Measurements from ENCODE around the gene ITSN2.

The ITSN2 gene

GRCh38 chr2:24189551-24189950 lies 170.8 kb downstream of the ITSN2 start:
- ChIA-PET POLR2A (no interaction called here), CTCF (no interaction called here)
- no peak for DNase-seq (ENCODE audit: extremely low spot score)
- no peak for TF ChIP-seq CTCF (IDR thresholded peaks at IDR 0.05; ENCODE audit: control extremely low read depth, extremely low read depth, low read depth, missing control alignments)

- TF ChIP-seq CTCF (IDR thresholded peaks at IDR 0.05; ENCODE audit: control extremely low read depth, extremely low read depth, low read depth, missing control alignments), result no peak
- CTCF ChIA-PET, result interaction anchor here (0.9 to 2.6 kb wide), 2 partner anchors 10 to 19 kb away, joined by 3 to 6 read pairs; no protein-coding TSS in a partner anchor
- no peak for DNase-seq (ENCODE audit: extremely low spot score)
- POLR2A ChIA-PET, result no interaction called here
Measured at GRCh38 chr2:24183366-24184069, 176.8 kb downstream of the ITSN2 start.

- CTCF ChIA-PET, result no interaction called here
- TF ChIP-seq CTCF (IDR thresholded peaks at IDR 0.05; ENCODE audit: control extremely low read depth, extremely low read depth, low read depth, missing control alignments), result no peak
- POLR2A ChIA-PET, result no interaction called here
- DNase-seq (ENCODE audit: extremely low spot score), result no peak
Measured at GRCh38 chr2:24182507-24182906, 177.8 kb downstream of the ITSN2 start.

GRCh38 chr2:24181849-24182248 lies 178.5 kb downstream of the ITSN2 start:
- DNase-seq (ENCODE audit: extremely low spot score), result no peak
- CTCF ChIA-PET, result interaction anchor here (0.9 to 1.8 kb wide), 2 partner anchors 8 to 31 kb away, joined by 3 to 4 read pairs; no protein-coding TSS in a partner anchor
- TF ChIP-seq CTCF (IDR thresholded peaks at IDR 0.05; ENCODE audit: control extremely low read depth, extremely low read depth, low read depth, missing control alignments), result no peak
- POLR2A ChIA-PET, result no interaction called here

- no peak for DNase-seq (ENCODE audit: extremely low spot score)
- no peak for TF ChIP-seq CTCF (IDR thresholded peaks at IDR 0.05; ENCODE audit: control extremely low read depth, extremely low read depth, low read depth, missing control alignments)
- CTCF ChIA-PET, result interaction anchor here (1.2 to 1.8 kb wide), 2 partner anchors 18 to 96 kb away, joined by 3 to 5 read pairs; no protein-coding TSS in a partner anchor
- POLR2A ChIA-PET, result no interaction called here
Measured at GRCh38 chr2:24179683-24180082, 180.7 kb downstream of the ITSN2 start.

- ChIA-PET POLR2A (no interaction called here), CTCF (interaction anchor here (0.6 to 5.2 kb wide), 4 partner anchors 9 to 314 kb away, joined by 3 to 27 read pairs (median 4); partner anchors contain the start of gene TP53I3)
- no peak for DNase-seq (ENCODE audit: extremely low spot score)
- no peak for TF ChIP-seq CTCF (IDR thresholded peaks at IDR 0.05; ENCODE audit: control extremely low read depth, extremely low read depth, low read depth, missing control alignments)
Measured at GRCh38 chr2:24176326-24176725, 184.0 kb downstream of the ITSN2 start.
